OCI-LY3 (cell line): ENCODE data around the gene PLA1A.
"Not testable (repeated sequence)": the region's sequence is repeated elsewhere in the genome, so short reads cannot be mapped to it uniquely, and the experiment has no call there.

Experiments
- H2AFZ ChIP-seq: fragments of 200-600, 300-600 bp; shearing (Covaris generic); 2 replicates; pipeline ENCODE4 v1.6.0; 2014; ENCODE audit warnings: antibody characterized with exemption, low read depth, low read length
- H3K27ac ChIP-seq: fragments of 200-600, 300-600 bp; sonication (generic); 2 replicates; pipeline ENCODE4 v1.5.1; 2014; ENCODE audit warnings: mild to moderate bottlenecking, low read length, moderate library complexity, mixed read lengths
- H3K27me3 ChIP-seq: fragments of 200-600, 300-600 bp; sonication (generic); 2 replicates; pipeline ENCODE4 v1.6.1; 2014; ENCODE audit warnings: low read depth, low read length, mixed read lengths
- H3K36me3 ChIP-seq: fragments of 200-600, 300-600 bp; sonication (generic); replicated peaks from 2 replicates; pipeline ENCODE3; 2014; ENCODE audit warnings: low read depth, low read length, mixed read lengths
- H3K4me1 ChIP-seq: fragments of 300-600, 200-600 bp; sonication (generic); 2 replicates; pipeline ENCODE4 v1.6.1; 2014; ENCODE audit warnings: low read length, mixed read lengths
- H3K4me2 ChIP-seq: fragments of 200-600, 300-600 bp; sonication (generic); 2 replicates; pipeline ENCODE4 v1.6.1; 2014; ENCODE audit warnings: low read length, mixed read lengths
- H3K4me3 ChIP-seq: fragments of 300-600, 200-600 bp; sonication (generic); 2 replicates; pipeline ENCODE4 v1.5.1; 2014; ENCODE audit warnings: antibody characterized with exemption, mild to moderate bottlenecking, low read length, moderate library complexity
- H3K79me2 ChIP-seq: fragments of 300-600, 200-600 bp; shearing (Covaris generic); 2 replicates; pipeline ENCODE4 v1.6.1; 2014; ENCODE audit warnings: mild to moderate bottlenecking, low read length, mixed read lengths
- H3K9ac ChIP-seq: fragments of 300-600, 200-600 bp; shearing (Covaris generic); 2 replicates; pipeline ENCODE4 v1.6.0; 2014; ENCODE audit warnings: mild to moderate bottlenecking, low read length, moderate library complexity
- H3K9me3 ChIP-seq: fragments of 200-600, 300-600 bp; shearing (Covaris generic); 2 replicates; pipeline ENCODE4 v1.6.1; 2014; ENCODE audit warnings: low read length, mixed read lengths; ENCODE audit not compliant: insufficient read depth
- H4K20me1 ChIP-seq: fragments of 200-600, 300-600 bp; sonication (generic); 2 replicates; pipeline ENCODE4 v1.6.1; 2016; ENCODE audit warnings: low read length, mixed read lengths; ENCODE audit not compliant: insufficient read depth
- CTCF ChIP-seq: fragments of 200-600, 300-600 bp; sonication (generic); IDR thresholded peaks from 2 replicates; pipeline ENCODE4 v1.5.1; 2014; ENCODE audit warnings: antibody characterized with exemption, low read length, low read depth
- EZH2phosphoT487 ChIP-seq: fragments of 200-600 bp; shearing (Covaris generic); IDR thresholded peaks from 2 replicates; pipeline ENCODE4 v1.6.1; 2018; ENCODE audit warnings: antibody characterized with exemption, mixed run types, low read depth

PLA1A gene

GRCh38 chr3:119597548-119598288, at the start of gene PLA1A:
Gene PLA1A, plus strand, starts transcription at chr3:119597885. Its CDS starts 29 bp downstream, at chr3:119597914.
- Histone ChIP-seq H3K9ac (peak within 1 kb of the TSS; percentile 77), H3K79me2 (peaks cover 15% of the 10 kb centered on the region), H3K4me1 (peaks cover 89% of the 10 kb centered on the region), H3K9me3 (no peaks in the 10 kb centered on the region), H3K4me2 (peak within 1 kb of the TSS; percentile 78), H2AFZ (peak within 1 kb of the TSS; percentile 54; the same call in 1 of the 2 replicates), H3K36me3 (no peaks in the 10 kb centered on the region), H3K27me3 (no peaks in the 10 kb centered on the region), H4K20me1 (no peaks in the 10 kb centered on the region), H3K4me3 (peak within 1 kb of the TSS; percentile 57), H3K27ac (peak within 1 kb of the TSS; percentile 96)
- TF ChIP-seq EZH2phosphoT487 (no peak), CTCF (no peak)

- Histone ChIP-seq H4K20me1 (peaks cover 11% of the 10 kb centered on the region), H3K27ac (peak overlapping the region; percentile 52), H3K36me3 (peaks cover 74% of the 10 kb centered on the region), H3K9me3 (no peaks in the 10 kb centered on the region; the same call in 1 of the 2 replicates), H3K4me3 (no peak overlapping the region), H3K4me2 (0 out of 2 replicates have a peak overlapping the region, but pooled peaks have one; percentile 0), H2AFZ (no peak overlapping the region), H3K79me2 (peaks cover 100% of the 10 kb centered on the region), H3K4me1 (peaks cover 78% of the 10 kb centered on the region), H3K27me3 (no peaks in the 10 kb centered on the region), H3K9ac (no peak overlapping the region)
- TF ChIP-seq EZH2phosphoT487 = no peak
- TF ChIP-seq CTCF = no peak
Observed at GRCh38 chr3:119548341-119548740, 49.3 kb upstream of the PLA1A start.

- TF ChIP-seq EZH2phosphoT487 (no peak), CTCF (peak; percentile 42)
- no peaks in the 10 kb centered on the region for H3K9me3 ChIP-seq
- H2AFZ ChIP-seq = no peak overlapping the region
- H3K79me2 ChIP-seq = peaks cover 100% of the 10 kb centered on the region
- H3K4me1 ChIP-seq = peaks cover 94% of the 10 kb centered on the region
- peak overlapping the region; percentile 42 for H3K9ac ChIP-seq
- H3K27me3 ChIP-seq = no peaks in the 10 kb centered on the region
- peak overlapping the region; percentile 59 for H3K4me2 ChIP-seq
- peak overlapping the region; percentile 44 for H3K4me3 ChIP-seq
- peaks cover 11% of the 10 kb centered on the region; the same call in 1 of the 2 replicates for H4K20me1 ChIP-seq
- peak overlapping the region; percentile 77 for H3K27ac ChIP-seq
- peaks cover 73% of the 10 kb centered on the region for H3K36me3 ChIP-seq
Observed at GRCh38 chr3:119550192-119550910, 47.3 kb upstream of the PLA1A start.

GRCh38 chr3:119551598-119551997, 46.1 kb upstream of the PLA1A start:
- no peaks in the 10 kb centered on the region for H3K27me3 ChIP-seq
- TF ChIP-seq CTCF (no peak), EZH2phosphoT487 (no peak)
- H2AFZ ChIP-seq = no peak overlapping the region
- H3K4me2 ChIP-seq = peak overlapping the region; percentile 59
- H3K79me2 ChIP-seq = peaks cover 100% of the 10 kb centered on the region
- H3K9ac ChIP-seq = peak overlapping the region; percentile 42; the same call in 1 of the 2 replicates
- H3K4me3 ChIP-seq = peak overlapping the region; percentile 44; the same call in 1 of the 2 replicates
- peak overlapping the region; percentile 77 for H3K27ac ChIP-seq
- 0 out of 2 replicates have a peak, but pooled peaks cover under 1% of the 10 kb centered on the region for H4K20me1 ChIP-seq
- H3K4me1 ChIP-seq = peaks cover 96% of the 10 kb centered on the region
- H3K36me3 ChIP-seq = peaks cover 70% of the 10 kb centered on the region
- H3K9me3 ChIP-seq = no peaks in the 10 kb centered on the region

GRCh38 chr3:119552928-119553327, 44.8 kb upstream of the PLA1A start:
- H3K79me2 ChIP-seq = peaks cover 100% of the 10 kb centered on the region
- H3K9me3 ChIP-seq = not testable (repeated sequence)

More at GRCh38 chr3:119552928-119553327, 44.8 kb upstream of the PLA1A start:
- peaks cover 71% of the 10 kb centered on the region for H3K36me3 ChIP-seq
- H3K4me3 ChIP-seq, H4K20me1 ChIP-seq, H2AFZ ChIP-seq, H3K27me3 ChIP-seq, H3K27ac ChIP-seq, H3K9ac ChIP-seq: not testable (repeated sequence)
- H3K4me1 ChIP-seq = peaks cover 96% of the 10 kb centered on the region
- peak overlapping the region; percentile 9; the same call in 1 of the 2 replicates for H3K4me2 ChIP-seq
